HG03575 (cell line): Measurements from ENCODE around the gene DMPK.

Experiments used
- ATAC-seq: cut with Tn5 transposase; IDR thresholded peaks from one replicate; pipeline ENCODE4 v1.9.1; 2021; ENCODE audit not compliant: unreplicated experiment, insufficient number of reproducible peaks, low FRiP score; ENCODE audit errors: extremely low read depth

DMPK gene

GRCh38 chr19:45772912-45773311, 9.4 kb downstream of the DMPK start:
- ATAC-seq: no peak

GRCh38 chr19:45772130-45772840, 10.0 kb downstream of the DMPK start:
- ATAC-seq: no peak

- no peak for ATAC-seq
Measured at GRCh38 chr19:45771311-45771933, 10.9 kb downstream of the DMPK start.

- no peak for ATAC-seq
Measured at GRCh38 chr19:45770192-45771101, 11.8 kb downstream of the DMPK start.

GRCh38 chr19:45769821-45770191, 12.5 kb downstream of the DMPK start:
- ATAC-seq: no peak

- ATAC-seq: no peak
Measured at GRCh38 chr19:45768984-45769782, 13.1 kb downstream of the DMPK start, which contains the start of gene SIX5. Gene SIX5, minus strand, starts transcription at chr19:45769252. Its CDS starts 408 bp downstream, at chr19:45768844.

GRCh38 chr19:45768655-45768983, 13.7 kb downstream of the DMPK start:
- ATAC-seq: no peak

- no peak for ATAC-seq
Measured at GRCh38 chr19:45767881-45768654, 14.2 kb downstream of the DMPK start.

GRCh38 chr19:45767410-45767880, 14.8 kb downstream of the DMPK start:
- no peak for ATAC-seq

GRCh38 chr19:45766869-45767346, 15.4 kb downstream of the DMPK start:
- ATAC-seq: no peak

- no peak for ATAC-seq
Measured at GRCh38 chr19:45766296-45766868, 15.9 kb downstream of the DMPK start.

GRCh38 chr19:45765702-45766295, 16.5 kb downstream of the DMPK start:
- ATAC-seq: no peak

- no peak for ATAC-seq
Measured at GRCh38 chr19:45764945-45765701, 17.2 kb downstream of the DMPK start.

- no peak for ATAC-seq
Measured at GRCh38 chr19:45764475-45764874, 17.8 kb downstream of the DMPK start.

GRCh38 chr19:45763691-45764294, 18.5 kb downstream of the DMPK start:
- no peak for ATAC-seq

GRCh38 chr19:45762870-45763631, 19.2 kb downstream of the DMPK start:
- ATAC-seq: no peak
